HepG2 (cell line): ENCODE results near the gene DPM1.

Source experiments
- BCL6 ChIP-seq: IDR thresholded peaks from 2 replicates; pipeline ENCODE4 v1.6.1; 2016; ENCODE audit warnings: missing genetic modification reagents, missing compliant biosample characterization
- CC2D1A ChIP-seq: sonication (generic); formaldehyde crosslinking; IDR thresholded peaks from 2 replicates; pipeline ENCODE4 v1.8.1; 2023; ENCODE audit warnings: mild to moderate bottlenecking, missing genetic modification reagents
- FOXK2 ChIP-seq: fragments of 450-650 bp; IDR thresholded peaks from 2 replicates; pipeline ENCODE4 v1.6.1; 2016
- GLI4 ChIP-seq: sonication (generic); formaldehyde crosslinking; IDR thresholded peaks from 2 replicates; pipeline ENCODE4 v1.5.1; 2020; ENCODE audit warnings: missing genetic modification reagents, mild to moderate bottlenecking, moderate library complexity, borderline replicate concordance
- MXI1 ChIP-seq: IDR thresholded peaks from 3 replicates; pipeline ENCODE4 v1.6.1; 2012; ENCODE audit warnings: low read depth, low read length, inconsistent platforms, borderline replicate concordance
- NFE2 ChIP-seq: sonication (generic); formaldehyde crosslinking; IDR thresholded peaks from 2 replicates; pipeline ENCODE4 v1.4.0; 2020; ENCODE audit warnings: missing genetic modification reagents
- POLR2A ChIP-seq, 2 experiments: IDR thresholded peaks; 2 replicates each; pipeline ENCODE4 v1.6.1; 2011; ENCODE audit warnings: low read depth in 2 of 2, low read length in 2 of 2, mild to moderate bottlenecking in 1 of 2, moderate library complexity in 1 of 2; ENCODE audit not compliant: insufficient read depth in 1 of 2
- PRMT3 ChIP-seq: sonication (generic); formaldehyde crosslinking; IDR thresholded peaks from 2 replicates; pipeline ENCODE4 v1.8.1; 2022; ENCODE audit warnings: low read depth, mild to moderate bottlenecking, moderate library complexity, missing genetic modification reagents, borderline replicate concordance
- ZFP36 ChIP-seq: fragments of 150-350 bp; IDR thresholded peaks from 2 replicates; pipeline ENCODE4 v1.6.1; 2018; ENCODE audit warnings: borderline replicate concordance, low read length, low read depth; ENCODE audit not compliant: partially characterized antibody
- TF ChIP-seq, protein P1 (sequence below): sonication (generic); formaldehyde crosslinking; conservative IDR thresholded peaks from 2 replicates; pipeline ENCODE4 v1.4.0; 2020; ENCODE audit warnings: missing genetic modification reagents
- TF ChIP-seq, protein P2 (sequence below): sonication (generic); formaldehyde crosslinking; IDR thresholded peaks from 2 replicates; pipeline ENCODE4 v1.5.0; 2020; ENCODE audit warnings: mild to moderate bottlenecking, missing genetic modification reagents, moderate library complexity

DNA sequence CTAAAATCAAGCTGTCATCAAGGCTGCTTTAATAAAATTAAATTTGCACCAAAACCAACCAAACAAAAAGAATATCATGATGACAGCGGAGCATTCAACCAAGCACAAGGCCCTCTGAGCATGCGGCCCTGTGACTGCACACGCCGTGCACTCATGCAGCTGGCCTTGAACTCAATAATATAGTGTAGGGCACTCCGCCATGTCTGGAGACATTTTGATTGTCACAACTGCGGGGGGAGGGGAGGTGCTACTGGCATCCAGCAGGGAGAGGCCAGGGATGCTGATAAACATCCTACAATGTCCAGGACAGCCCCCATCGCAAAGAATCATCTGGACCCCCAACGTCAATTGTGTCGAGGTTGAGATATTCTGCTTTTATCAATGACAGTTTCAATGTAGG, 10.0 kb upstream of the DPM1 start:
- TF ChIP-seq, protein P1, sequence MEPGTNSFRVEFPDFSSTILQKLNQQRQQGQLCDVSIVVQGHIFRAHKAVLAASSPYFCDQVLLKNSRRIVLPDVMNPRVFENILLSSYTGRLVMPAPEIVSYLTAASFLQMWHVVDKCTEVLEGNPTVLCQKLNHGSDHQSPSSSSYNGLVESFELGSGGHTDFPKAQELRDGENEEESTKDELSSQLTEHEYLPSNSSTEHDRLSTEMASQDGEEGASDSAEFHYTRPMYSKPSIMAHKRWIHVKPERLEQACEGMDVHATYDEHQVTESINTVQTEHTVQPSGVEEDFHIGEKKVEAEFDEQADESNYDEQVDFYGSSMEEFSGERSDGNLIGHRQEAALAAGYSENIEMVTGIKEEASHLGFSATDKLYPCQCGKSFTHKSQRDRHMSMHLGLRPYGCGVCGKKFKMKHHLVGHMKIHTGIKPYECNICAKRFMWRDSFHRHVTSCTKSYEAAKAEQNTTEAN (CRISPR knock-in tag), result no peak
- TF ChIP-seq, protein P2, sequence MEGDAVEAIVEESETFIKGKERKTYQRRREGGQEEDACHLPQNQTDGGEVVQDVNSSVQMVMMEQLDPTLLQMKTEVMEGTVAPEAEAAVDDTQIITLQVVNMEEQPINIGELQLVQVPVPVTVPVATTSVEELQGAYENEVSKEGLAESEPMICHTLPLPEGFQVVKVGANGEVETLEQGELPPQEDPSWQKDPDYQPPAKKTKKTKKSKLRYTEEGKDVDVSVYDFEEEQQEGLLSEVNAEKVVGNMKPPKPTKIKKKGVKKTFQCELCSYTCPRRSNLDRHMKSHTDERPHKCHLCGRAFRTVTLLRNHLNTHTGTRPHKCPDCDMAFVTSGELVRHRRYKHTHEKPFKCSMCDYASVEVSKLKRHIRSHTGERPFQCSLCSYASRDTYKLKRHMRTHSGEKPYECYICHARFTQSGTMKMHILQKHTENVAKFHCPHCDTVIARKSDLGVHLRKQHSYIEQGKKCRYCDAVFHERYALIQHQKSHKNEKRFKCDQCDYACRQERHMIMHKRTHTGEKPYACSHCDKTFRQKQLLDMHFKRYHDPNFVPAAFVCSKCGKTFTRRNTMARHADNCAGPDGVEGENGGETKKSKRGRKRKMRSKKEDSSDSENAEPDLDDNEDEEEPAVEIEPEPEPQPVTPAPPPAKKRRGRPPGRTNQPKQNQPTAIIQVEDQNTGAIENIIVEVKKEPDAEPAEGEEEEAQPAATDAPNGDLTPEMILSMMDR (CRISPR knock-in tag), result no peak
- TF ChIP-seq POLR2A (IDR thresholded peaks at IDR 0.05; ENCODE audit: insufficient read depth in 1 of 2, low read depth in 2 of 2, low read length in 2 of 2), result no peak
- TF ChIP-seq MXI1, result no peak
- TF ChIP-seq ZFP36, result no peak
- TF ChIP-seq CC2D1A, result no peak
- no peak for TF ChIP-seq FOXK2
- no peak for TF ChIP-seq BCL6
- no peak for TF ChIP-seq GLI4 (CRISPR knock-in tag)
- TF ChIP-seq PRMT3 (CRISPR knock-in tag), result no peak
- TF ChIP-seq NFE2 (CRISPR knock-in tag), result no peak
